Caco-2 (cell line): ENCODE results near the gene CIB1. TPM values are rescaled to one million over a fixed set of nuclear protein-coding genes. Genes with fewer than 3 reads are reported as not detected.

Experiments used
- BruUV-seq: library from RNA; stranded (reverse); fragments of 400-500 nt; replicated peaks from 2 replicates; lab custom pipeline; 2021; lab: Mats Ljungman, UMichigan
- CTCF ChIA-PET: fragments of 300-600 bp; sonication (Branson Sonifier 250); formaldehyde crosslinking; loops from one replicate; lab custom pipeline; 2022; ENCODE audit warnings: antibody characterized with exemption; lab: Charles Lee
- POLR2A ChIA-PET: fragments of 300-600 bp; sonication (Branson Sonifier 250); formaldehyde crosslinking; loops from one replicate; lab custom pipeline; 2022; ENCODE audit warnings: antibody characterized with exemption; lab: Charles Lee
- DNase-seq, 2 experiments: peaks; one replicate each; pipeline versions ENCODE4 v3.0.0 to v3.0.0-alpha.2; 2020 to 2022
- H3K27me3 ChIP-seq: replicated peaks from 2 replicates; pipeline ENCODE4 v1.6.0; 2011; ENCODE audit warnings: low read length; ENCODE audit not compliant: control insufficient read depth, insufficient read depth
- H3K36me3 ChIP-seq: 2 replicates; pipeline ENCODE4 v1.5.1; 2011; ENCODE audit warnings: low read length; ENCODE audit not compliant: control insufficient read depth, insufficient read depth
- H3K4me1 ChIP-seq: fragments of 250-450 bp; sonication (Bioruptor Pico); 2 replicates; pipeline ENCODE4 v1.5.1; 2020; ENCODE audit warnings: mild to moderate bottlenecking
- H3K4me3 ChIP-seq: 2 replicates; pipeline ENCODE4 v1.5.1; 2011; ENCODE audit warnings: low read depth, mild to moderate bottlenecking, control low read depth, low read length
- H3K9me3 ChIP-seq: fragments of 250-450 bp; sonication (Bioruptor Pico); 2 replicates; pipeline ENCODE4 v1.5.1; 2020; ENCODE audit warnings: mild to moderate bottlenecking, moderate library complexity
- H3K27ac Mint-ChIP-seq: one replicate; pipeline ENCODE4 v1.8.0; 2022; ENCODE audit warnings: mixed read lengths; ENCODE audit not compliant: unreplicated experiment
- H3K27me3 Mint-ChIP-seq: one replicate; pipeline ENCODE4 v1.8.0; 2022; ENCODE audit warnings: mixed read lengths; ENCODE audit not compliant: insufficient read depth, unreplicated experiment
- H3K36me3 Mint-ChIP-seq: one replicate; pipeline ENCODE4 v1.8.0; 2022; ENCODE audit warnings: mild to moderate bottlenecking, mixed read lengths; ENCODE audit not compliant: insufficient read depth, unreplicated experiment
- H3K4me1 Mint-ChIP-seq: one replicate; pipeline ENCODE4 v1.8.0; 2022; ENCODE audit warnings: low read depth, mixed read lengths; ENCODE audit not compliant: unreplicated experiment
- H3K4me3 Mint-ChIP-seq: one replicate; pipeline ENCODE4 v1.8.0; 2022; ENCODE audit warnings: mild to moderate bottlenecking, moderate library complexity, mixed read lengths; ENCODE audit not compliant: unreplicated experiment
- H3K9me3 Mint-ChIP-seq: one replicate; pipeline ENCODE4 v1.8.0; 2022; ENCODE audit warnings: mixed read lengths; ENCODE audit not compliant: unreplicated experiment
- intact Hi-C: fragments of 100-400 bp; cut with micrococcal nuclease; formaldehyde crosslinking; loops from one replicate; pipeline ENCODE4 v1.10.0; 2022; ENCODE audit not compliant: unreplicated experiment
- total RNA-seq: library from RNA; stranded (reverse); gene quantifications from 2 replicates; pipeline ENCODE4 v1.2.3, GENCODE V29; 2022
- TF ChIP-seq, protein P1 (sequence below), 2 experiments: fragments of 200-600 bp in 1 of 2; IDR thresholded peaks; 1 replicate in 1 of 2; 2 replicates in 1 of 2; pipeline versions ENCODE4 v1.5.1 to v1.8.0; 2011 to 2022; ENCODE audit warnings: antibody characterized with exemption in 1 of 2, control low read depth in 1 of 2, inconsistent platforms in 1 of 2, low read depth in 1 of 2, low read length in 1 of 2, mild to moderate bottlenecking in 1 of 2, moderate library complexity in 1 of 2; ENCODE audit not compliant: insufficient read depth in 1 of 2, severe bottlenecking in 1 of 2, unreplicated experiment in 1 of 2

The CIB1 gene
- total RNA-seq, 1 experiment from 2014 or later = 37.7 TPM

DNA sequence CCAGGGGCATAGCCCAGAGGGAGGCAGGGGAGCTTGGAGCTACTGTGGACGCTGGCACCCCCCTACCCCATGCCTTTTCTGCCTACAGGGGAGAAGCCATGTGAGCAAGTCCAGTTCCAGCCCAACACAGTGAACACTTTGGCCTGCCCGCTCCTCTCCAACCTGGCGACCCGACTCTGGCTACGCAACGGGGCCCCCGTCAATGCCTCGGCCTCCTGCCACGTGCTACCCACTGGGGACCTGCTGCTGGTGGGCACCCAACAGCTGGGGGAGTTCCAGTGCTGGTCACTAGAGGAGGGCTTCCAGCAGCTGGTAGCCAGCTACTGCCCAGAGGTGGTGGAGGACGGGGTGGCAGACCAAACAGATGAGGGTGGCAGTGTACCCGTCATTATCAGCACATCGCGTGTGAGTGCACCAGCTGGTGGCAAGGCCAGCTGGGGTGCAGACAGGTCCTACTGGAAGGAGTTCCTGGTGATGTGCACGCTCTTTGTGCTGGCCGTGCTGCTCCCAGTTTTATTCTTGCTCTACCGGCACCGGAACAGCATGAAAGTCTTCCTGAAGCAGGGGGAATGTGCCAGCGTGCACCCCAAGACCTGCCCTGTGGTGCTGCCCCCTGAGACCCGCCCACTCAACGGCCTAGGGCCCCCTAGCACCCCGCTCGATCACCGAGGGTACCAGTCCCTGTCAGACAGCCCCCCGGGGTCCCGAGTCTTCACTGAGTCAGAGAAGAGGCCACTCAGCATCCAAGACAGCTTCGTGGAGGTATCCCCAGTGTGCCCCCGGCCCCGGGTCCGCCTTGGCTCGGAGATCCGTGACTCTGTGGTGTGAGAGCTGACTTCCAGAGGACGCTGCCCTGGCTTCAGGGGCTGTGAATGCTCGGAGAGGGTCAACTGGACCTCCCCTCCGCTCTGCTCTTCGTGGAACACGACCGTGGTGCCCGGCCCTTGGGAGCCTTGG lies 5.6 kb downstream of the CIB1 start:
- Mint-ChIP-seq H3K4me1 (peaks cover 5% of the 10 kb centered on the region), H3K4me3 (no peak overlapping the region), H3K27me3 (no peaks in the 10 kb centered on the region), H3K9me3 (no peaks in the 10 kb centered on the region), H3K27ac (no peak overlapping the region), H3K36me3 (peaks cover 11% of the 10 kb centered on the region)
- no peaks in the 10 kb centered on the region for H3K27me3 ChIP-seq
- no peaks in the 10 kb centered on the region; the same call in 1 of the 2 replicates for H3K4me1 ChIP-seq
- CTCF ChIA-PET = interaction anchor here (0.7 kb wide), 1 partner anchor 14 kb away, joined by 3 read pairs; no protein-coding TSS in a partner anchor
- H3K4me3 ChIP-seq = no peak overlapping the region
- DNase-seq = no peak
- POLR2A ChIA-PET = no interaction called here
- TF ChIP-seq, protein P1, sequence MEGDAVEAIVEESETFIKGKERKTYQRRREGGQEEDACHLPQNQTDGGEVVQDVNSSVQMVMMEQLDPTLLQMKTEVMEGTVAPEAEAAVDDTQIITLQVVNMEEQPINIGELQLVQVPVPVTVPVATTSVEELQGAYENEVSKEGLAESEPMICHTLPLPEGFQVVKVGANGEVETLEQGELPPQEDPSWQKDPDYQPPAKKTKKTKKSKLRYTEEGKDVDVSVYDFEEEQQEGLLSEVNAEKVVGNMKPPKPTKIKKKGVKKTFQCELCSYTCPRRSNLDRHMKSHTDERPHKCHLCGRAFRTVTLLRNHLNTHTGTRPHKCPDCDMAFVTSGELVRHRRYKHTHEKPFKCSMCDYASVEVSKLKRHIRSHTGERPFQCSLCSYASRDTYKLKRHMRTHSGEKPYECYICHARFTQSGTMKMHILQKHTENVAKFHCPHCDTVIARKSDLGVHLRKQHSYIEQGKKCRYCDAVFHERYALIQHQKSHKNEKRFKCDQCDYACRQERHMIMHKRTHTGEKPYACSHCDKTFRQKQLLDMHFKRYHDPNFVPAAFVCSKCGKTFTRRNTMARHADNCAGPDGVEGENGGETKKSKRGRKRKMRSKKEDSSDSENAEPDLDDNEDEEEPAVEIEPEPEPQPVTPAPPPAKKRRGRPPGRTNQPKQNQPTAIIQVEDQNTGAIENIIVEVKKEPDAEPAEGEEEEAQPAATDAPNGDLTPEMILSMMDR (IDR thresholded peaks at IDR 0.05; ENCODE audit: insufficient read depth in 1 of 2, low read depth in 1 of 2, low read length in 1 of 2, severe bottlenecking in 1 of 2, unreplicated experiment in 1 of 2) = no peak
- no TSS peak for BruUV-seq
- no peaks in the 10 kb centered on the region; the same call in 1 of the 2 replicates for H3K36me3 ChIP-seq
- intact Hi-C loops = no loop called here
- H3K9me3 ChIP-seq = no peaks in the 10 kb centered on the region

DNA sequence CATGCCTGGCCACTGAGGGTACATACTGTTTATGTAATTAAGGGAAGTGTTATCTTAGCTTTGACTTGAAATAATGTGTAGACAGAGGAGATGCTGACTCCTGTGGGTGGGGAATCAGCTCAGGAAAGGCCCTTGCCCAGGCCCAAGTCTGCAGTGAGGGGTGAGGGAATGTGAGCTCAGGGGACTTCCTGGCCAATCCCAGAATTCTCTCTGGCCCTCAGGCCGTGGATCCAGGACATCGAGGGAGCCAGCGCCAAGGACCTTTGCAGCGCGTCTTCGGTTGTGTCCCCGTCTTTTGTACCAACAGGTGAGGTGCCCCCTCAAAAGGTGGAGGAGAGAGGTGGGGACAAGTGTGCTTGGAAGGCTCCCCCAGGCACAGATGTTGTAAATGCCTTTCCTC lies 6.4 kb downstream of the CIB1 start:
- no peak overlapping the region for H3K4me3 ChIP-seq
- H3K36me3 ChIP-seq = no peaks in the 10 kb centered on the region; the same call in 1 of the 2 replicates
- ChIA-PET CTCF (interaction anchor here (0.7 kb wide), 1 partner anchor 13 kb away, joined by 3 read pairs; no protein-coding TSS in a partner anchor), POLR2A (no interaction called here)
- Mint-ChIP-seq H3K9me3 (no peaks in the 10 kb centered on the region), H3K27me3 (no peaks in the 10 kb centered on the region), H3K27ac (no peak overlapping the region), H3K36me3 (peaks cover 11% of the 10 kb centered on the region), H3K4me1 (no peaks in the 10 kb centered on the region), H3K4me3 (no peak overlapping the region)
- no peak for DNase-seq
- intact Hi-C loops = no loop called here
- no peaks in the 10 kb centered on the region for H3K9me3 ChIP-seq
- no TSS peak for BruUV-seq
- TF ChIP-seq, protein P1 (IDR thresholded peaks at IDR 0.05; ENCODE audit: insufficient read depth in 1 of 2, low read depth in 1 of 2, low read length in 1 of 2, severe bottlenecking in 1 of 2, unreplicated experiment in 1 of 2) = no peak
- H3K4me1 ChIP-seq = no peaks in the 10 kb centered on the region; the same call in 1 of the 2 replicates
- H3K27me3 ChIP-seq = no peaks in the 10 kb centered on the region

DNA sequence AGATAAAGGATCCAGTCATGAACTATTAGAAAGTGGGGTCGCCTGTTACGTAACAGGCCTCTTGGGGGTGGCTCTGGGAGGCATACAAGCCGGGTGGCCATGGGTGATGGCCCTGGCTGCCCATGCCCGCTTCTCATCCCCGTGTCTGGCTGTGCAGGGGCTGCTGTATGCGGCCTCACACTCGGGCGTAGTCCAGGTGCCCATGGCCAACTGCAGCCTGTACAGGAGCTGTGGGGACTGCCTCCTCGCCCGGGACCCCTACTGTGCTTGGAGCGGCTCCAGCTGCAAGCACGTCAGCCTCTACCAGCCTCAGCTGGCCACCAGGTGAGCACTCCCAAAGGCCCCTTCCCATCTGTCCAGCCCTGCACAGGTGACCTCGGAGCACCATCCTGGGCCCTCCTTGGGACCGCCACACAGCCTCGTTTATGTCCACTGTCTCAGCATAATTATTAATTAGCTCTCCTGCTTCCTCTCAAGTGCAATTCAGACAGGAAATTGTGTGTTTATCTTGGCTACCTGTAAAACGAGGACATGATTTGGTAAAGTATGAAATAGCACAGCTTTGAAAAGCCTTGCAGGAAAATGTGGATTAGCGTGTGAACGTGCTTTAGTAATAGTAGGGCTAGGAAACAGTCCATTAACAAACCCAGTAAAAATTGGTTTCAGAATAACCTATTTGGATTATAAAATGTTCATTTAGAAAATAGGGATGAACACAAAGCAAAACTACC lies 8.1 kb downstream of the CIB1 start:
- Mint-ChIP-seq H3K4me3 (no peak overlapping the region), H3K27me3 (no peaks in the 10 kb centered on the region), H3K27ac (no peak overlapping the region), H3K4me1 (no peaks in the 10 kb centered on the region), H3K36me3 (peaks cover 11% of the 10 kb centered on the region), H3K9me3 (no peaks in the 10 kb centered on the region)
- POLR2A ChIA-PET = no interaction called here
- intact Hi-C loops = no loop called here
- no peak for DNase-seq
- H3K27me3 ChIP-seq = no peaks in the 10 kb centered on the region
- CTCF ChIA-PET = no interaction called here
- no peaks in the 10 kb centered on the region for H3K4me1 ChIP-seq
- H3K36me3 ChIP-seq = no peaks in the 10 kb centered on the region
- H3K9me3 ChIP-seq = no peaks in the 10 kb centered on the region
- no TSS peak for BruUV-seq
- TF ChIP-seq, protein P1 (IDR thresholded peaks at IDR 0.05; ENCODE audit: insufficient read depth in 1 of 2, low read depth in 1 of 2, low read length in 1 of 2, severe bottlenecking in 1 of 2, unreplicated experiment in 1 of 2) = no peak
- H3K4me3 ChIP-seq = no peak overlapping the region
